MCF 10A (cell line): ENCODE measurements around the gene AQP5. TPM values are rescaled to one million over a fixed set of nuclear protein-coding genes. Genes with fewer than 3 reads are reported as not detected.

ENCODE experiments used
- BruUV-seq: library from RNA; stranded (reverse); fragments of 400-500 nt; replicated peaks from 2 replicates; lab custom pipeline; 2021; lab: Mats Ljungman, UMichigan
- CTCF ChIA-PET: fragments of 300-600 bp; sonication (Branson Sonifier 250); formaldehyde crosslinking; extraction: SDS; loops from one replicate; lab custom pipeline; 2021; ENCODE audit warnings: antibody characterized with exemption, inconsistent platforms; lab: Yijun Ruan, JAX
- POLR2A ChIA-PET: fragments of 300-600, 350-650 bp; sonication (Branson Sonifier 250); formaldehyde crosslinking; extraction: SDS; loops from one replicate; lab custom pipeline; 2020; ENCODE audit warnings: antibody characterized with exemption, inconsistent platforms; lab: Yijun Ruan, JAX
- DNase-seq: peaks from one replicate; pipeline ENCODE4 v3.0.0-alpha.2; 2018; ENCODE audit not compliant: unreplicated experiment
- H3K27ac Mint-ChIP-seq: one replicate; pipeline ENCODE4 v1.8.0; 2022; ENCODE audit warnings: mild to moderate bottlenecking, low read depth, mixed read lengths; ENCODE audit not compliant: unreplicated experiment
- H3K27me3 Mint-ChIP-seq: one replicate; pipeline ENCODE4 v1.8.0; 2022; ENCODE audit warnings: mixed read lengths; ENCODE audit not compliant: insufficient read depth, unreplicated experiment
- H3K36me3 Mint-ChIP-seq: one replicate; pipeline ENCODE4 v1.8.0; 2022; ENCODE audit warnings: mild to moderate bottlenecking, moderate library complexity, mixed read lengths; ENCODE audit not compliant: insufficient read depth, unreplicated experiment
- H3K4me1 Mint-ChIP-seq: one replicate; pipeline ENCODE4 v1.8.0; 2022; ENCODE audit warnings: mixed read lengths; ENCODE audit not compliant: insufficient read depth, unreplicated experiment
- H3K4me3 Mint-ChIP-seq: one replicate; pipeline ENCODE4 v1.8.0; 2022; ENCODE audit warnings: mild to moderate bottlenecking, moderate library complexity, mixed read lengths; ENCODE audit not compliant: unreplicated experiment
- H3K9me3 Mint-ChIP-seq: one replicate; pipeline ENCODE4 v1.8.0; 2022; ENCODE audit warnings: mixed read lengths; ENCODE audit not compliant: unreplicated experiment
- CTCF ChIP-seq: fragments of 200-600 bp; IDR thresholded peaks from one replicate; pipeline ENCODE4 v1.8.0; 2022; ENCODE audit warnings: antibody characterized with exemption, mild to moderate bottlenecking; ENCODE audit not compliant: unreplicated experiment
- intact Hi-C: fragments of 100-400 bp; cut with micrococcal nuclease; formaldehyde crosslinking; loops from 2 replicates; pipeline ENCODE4 v1.14.1; 2022
- total RNA-seq: library from RNA; stranded (reverse); gene quantifications from 2 replicates; pipeline ENCODE4 v1.2.3, GENCODE V29; 2022

Gene AQP5
- total RNA-seq, 1 experiment from 2014 or later: not detected

DNA sequence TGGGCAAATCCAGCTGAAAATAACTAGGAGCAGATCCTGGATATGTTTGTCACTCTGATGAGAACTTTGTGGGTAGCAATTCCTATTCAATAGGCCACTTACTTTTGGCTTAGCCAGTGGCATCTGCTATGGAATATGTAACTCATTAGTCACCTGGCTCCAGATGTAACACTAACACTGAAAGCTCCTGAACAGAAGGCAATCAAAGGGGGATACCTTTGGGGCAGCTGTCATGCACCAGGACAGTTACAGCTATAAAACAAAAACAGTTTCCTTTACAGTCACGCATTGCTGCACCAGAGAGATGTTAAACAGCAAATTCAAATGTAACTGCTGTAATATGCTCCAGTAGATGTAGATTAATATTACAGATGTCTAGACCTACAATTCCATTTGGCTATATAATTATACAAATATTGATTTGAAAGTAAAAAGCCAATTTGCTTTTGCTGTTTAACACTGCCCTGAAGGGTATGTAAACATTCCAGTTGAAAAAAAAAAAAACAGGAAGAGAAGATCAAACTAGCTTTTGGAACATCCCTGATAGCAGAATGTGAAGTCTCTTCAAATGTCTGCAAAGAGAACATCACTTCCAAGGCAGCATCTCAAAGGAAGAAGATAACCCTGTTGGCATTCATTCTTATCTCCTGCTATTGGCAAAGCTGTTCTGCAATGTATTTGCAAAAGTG, 45.2 kb downstream of the AQP5 start:
- BruUV-seq: no TSS peak
- CTCF ChIA-PET: interaction anchor here (0.6 to 1.3 kb wide), 4 partner anchors 40 to 59 kb away, joined by 3 to 6 read pairs (median 4); no protein-coding TSS in a partner anchor
- no peak for DNase-seq
- intact Hi-C loops: no loop called here
- H3K4me3 Mint-ChIP-seq: no peak overlapping the region
- POLR2A ChIA-PET: interaction anchor here (0.9 to 7.4 kb wide), 4 partner anchors 11 to 64 kb away, joined by 3 to 42 read pairs (median 4); partner anchors contain the start of gene RACGAP1
- H3K27me3 Mint-ChIP-seq: no peaks in the 10 kb centered on the region
- no peak for TF ChIP-seq CTCF
- peaks cover 33% of the 10 kb centered on the region for H3K36me3 Mint-ChIP-seq
- peaks cover 11% of the 10 kb centered on the region for H3K4me1 Mint-ChIP-seq
- H3K9me3 Mint-ChIP-seq: no peaks in the 10 kb centered on the region
- no peak overlapping the region for H3K27ac Mint-ChIP-seq

GRCh38 chr12:50013361-50014147, 51.9 kb downstream of the AQP5 start:
- ChIA-PET CTCF (interaction anchor here (0.6 to 1.9 kb wide), 7 partner anchors 9 to 99 kb away, joined by 3 to 9 read pairs (median 3); partner anchors contain the start of gene COX14), POLR2A (interaction anchor here (2.1 kb wide), 1 partner anchor 12 kb away, joined by 5 read pairs; the partner anchor contains the start of gene RACGAP1)
- no TSS peak for BruUV-seq
- no peak for TF ChIP-seq CTCF
- peaks cover 24% of the 10 kb centered on the region for H3K4me1 Mint-ChIP-seq
- H3K27ac Mint-ChIP-seq: peak overlapping the region; percentile 13
- H3K36me3 Mint-ChIP-seq: peaks cover 42% of the 10 kb centered on the region
- no peaks in the 10 kb centered on the region for H3K27me3 Mint-ChIP-seq
- H3K9me3 Mint-ChIP-seq: no peaks in the 10 kb centered on the region
- H3K4me3 Mint-ChIP-seq: no peak overlapping the region
- DNase-seq: no peak
- intact Hi-C loops: no loop called here

DNA sequence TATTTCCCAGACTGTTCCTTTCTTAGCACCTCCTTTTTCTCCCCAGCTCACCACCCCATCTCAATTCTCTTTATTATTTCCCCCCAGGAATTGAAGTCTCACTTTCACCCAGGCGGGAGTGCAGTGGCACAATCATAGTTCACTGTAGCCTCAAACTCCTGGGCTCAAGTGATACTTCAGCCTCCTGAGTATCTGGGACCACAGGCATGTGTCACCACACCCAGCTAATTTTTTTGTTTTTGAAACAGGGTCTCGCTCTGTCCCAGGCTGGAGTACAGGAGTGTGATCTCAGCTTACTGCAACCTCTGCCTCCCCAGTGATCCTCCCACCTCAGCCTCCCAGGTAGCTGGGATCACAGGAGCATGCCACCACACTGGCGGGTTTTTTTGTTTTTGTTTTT, 52.7 kb downstream of the AQP5 start:
- ChIA-PET CTCF (interaction anchor here (0.7 to 1.9 kb wide), 4 partner anchors 16 to 1013 kb away, joined by 3 to 9 read pairs (median 6); no protein-coding TSS in a partner anchor), POLR2A (interaction anchor here (2.1 kb wide), 1 partner anchor 11 kb away, joined by 5 read pairs; the partner anchor contains the start of gene RACGAP1)
- no TSS peak for BruUV-seq
- Mint-ChIP-seq H3K4me1 (peaks cover 32% of the 10 kb centered on the region), H3K9me3 (no peaks in the 10 kb centered on the region), H3K4me3 (no peak overlapping the region), H3K27ac (peak overlapping the region; percentile 13), H3K27me3 (no peaks in the 10 kb centered on the region), H3K36me3 (peaks cover 39% of the 10 kb centered on the region)
- TF ChIP-seq CTCF: no peak
- intact Hi-C loops: no loop called here
- no peak for DNase-seq

Other genes starting within 250 kb of the AQP5 start
- gene TMBIM6, start 220.3 kb upstream of the AQP5 start, total RNA-seq: 517 and 606 TPM in 2 replicates
- gene NCKAP5L, start 133.5 kb upstream of the AQP5 start, total RNA-seq: 19.9 and 23.1 TPM in 2 replicates
- 6.2 and 8.2 TPM in 2 replicates for gene BCDIN3D, start 118.8 kb upstream of the AQP5 start, total RNA-seq
- gene FAIM2, start 58.0 kb upstream of the AQP5 start, total RNA-seq: not detected in 2 replicates
- not detected in 2 replicates for gene AQP2, start 11.1 kb upstream of the AQP5 start, total RNA-seq
- not detected in 2 replicates for gene AQP6, start 11.1 kb downstream of the AQP5 start, total RNA-seq
- 58.5 and 67.9 TPM in 2 replicates for gene RACGAP1, start 63.6 kb downstream of the AQP5 start, total RNA-seq
- gene ASIC1, start 95.7 kb downstream of the AQP5 start, total RNA-seq: 1.3 and 1.7 TPM in 2 replicates
- 57.4 and 58.7 TPM in 2 replicates for gene SMARCD1, start 123.5 kb downstream of the AQP5 start, total RNA-seq
- gene GPD1, start 142.1 kb downstream of the AQP5 start, total RNA-seq: 0.37 and 0.74 TPM in 2 replicates
- gene COX14, start 150.4 kb downstream of the AQP5 start, total RNA-seq: 43.6 and 45.2 TPM in 2 replicates
- 56.8 and 58.1 TPM in 2 replicates for gene CERS5, start 205.5 kb downstream of the AQP5 start, total RNA-seq